H1 (cell line): ENCODE results near the gene TIAL1. TPM values are rescaled to one million over a fixed set of nuclear protein-coding genes. Genes with fewer than 3 reads are reported as not detected.

Experiments used
- CTCF ChIA-PET: fragments of 300-600 bp; sonication (Branson Sonifier 250); formaldehyde crosslinking; loops from one replicate; lab custom pipeline; 2021; ENCODE audit not compliant: partially characterized antibody; lab: Charles Lee
- POLR2A ChIA-PET: fragments of 300-600 bp; sonication (Branson Sonifier 250); formaldehyde crosslinking; loops from one replicate; lab custom pipeline; 2021; ENCODE audit warnings: inconsistent platforms; ENCODE audit not compliant: partially characterized antibody; lab: Charles Lee
- DNase-seq, 2 experiments: peaks; one replicate each; pipeline versions ENCODE4 v3.0.0 to v3.0.0-alpha.2; 2010 to 2022; ENCODE audit warnings: low spot score in 2 of 2, low read depth in 1 of 2, mixed read lengths in 1 of 2
- FAIRE-seq: peaks from 2 replicates; lab custom pipeline; 2011; peaks lifted over from hg19 to GRCh38; lab: Jason Lieb, UNC
- H2AFZ ChIP-seq: 2 replicates; pipeline ENCODE4 v1.8.1; 2012; ENCODE audit warnings: low read length, inconsistent platforms
- H2AK5ac ChIP-seq: 2 replicates; pipeline ENCODE4 v1.6.1; 2013; ENCODE audit warnings: low read depth, low read length
- H2BK120ac ChIP-seq: replicated peaks from 2 replicates; pipeline ENCODE3; 2013; ENCODE audit warnings: low read depth, low read length, inconsistent platforms
- H2BK12ac ChIP-seq: 2 replicates; pipeline ENCODE4 v1.6.1; 2013; ENCODE audit warnings: low read depth, low read length
- H2BK15ac ChIP-seq: 2 replicates; pipeline ENCODE4 v1.6.1; 2013; ENCODE audit warnings: low read length
- H2BK20ac ChIP-seq: 2 replicates; pipeline ENCODE4 v1.6.1; 2013; ENCODE audit warnings: low read length
- H2BK5ac ChIP-seq: 2 replicates; pipeline ENCODE4 v1.6.1; 2013; ENCODE audit warnings: low read depth, low read length
- H3K14ac ChIP-seq: 2 replicates; pipeline ENCODE4 v1.6.1; 2013; ENCODE audit warnings: inconsistent platforms; ENCODE audit not compliant: insufficient read length
- H3K18ac ChIP-seq: 2 replicates; pipeline ENCODE4 v1.6.1; 2013; ENCODE audit warnings: low read length; ENCODE audit errors: extremely low read depth
- H3K23ac ChIP-seq: 2 replicates; pipeline ENCODE4 v1.6.1; 2013; ENCODE audit warnings: inconsistent platforms; ENCODE audit not compliant: insufficient read length
- H3K23me2 ChIP-seq: 2 replicates; pipeline ENCODE4 v1.6.1; 2013; ENCODE audit warnings: low read depth, low read length
- H3K27ac ChIP-seq: 2 replicates; pipeline ENCODE4 v1.6.1; 2011; ENCODE audit warnings: low read depth, low read length, inconsistent platforms
- H3K27me3 ChIP-seq, 4 experiments: replicated peaks in 1 of 4; 1 replicate in 1 of 4; 2 replicates in 3 of 4; pipeline versions ENCODE4 v1.6.1 to v1.8.1; 2011 to 2013; ENCODE audit warnings: low read length in 3 of 4, mild to moderate bottlenecking in 3 of 4, inconsistent platforms in 2 of 4, mixed read lengths in 2 of 4, moderate library complexity in 1 of 4; ENCODE audit not compliant: control insufficient read depth in 3 of 4, insufficient read depth in 3 of 4; ENCODE audit errors: extremely low read depth in 1 of 4
- H3K36me3 ChIP-seq, 4 experiments: 2 replicates each; pipeline versions ENCODE4 v1.6.1 to v1.8.1; 2011 to 2013; ENCODE audit warnings: mild to moderate bottlenecking in 4 of 4, low read length in 3 of 4, moderate library complexity in 2 of 4, control low read depth in 1 of 4, inconsistent platforms in 1 of 4; ENCODE audit not compliant: insufficient read depth in 4 of 4, control insufficient read depth in 2 of 4
- H3K4ac ChIP-seq: replicated peaks from 2 replicates; pipeline ENCODE3; 2013; ENCODE audit warnings: low read length, low read depth, mixed read lengths, inconsistent platforms; ENCODE audit not compliant: insufficient read length
- H3K4me1 ChIP-seq, 4 experiments: replicated peaks in 1 of 4; 1 replicate in 1 of 4; 2 replicates in 3 of 4; pipeline versions ENCODE4 v1.6.1 to v1.8.1; 2011 to 2013; ENCODE audit warnings: low read length in 3 of 4, inconsistent platforms in 2 of 4, mixed read lengths in 1 of 4; ENCODE audit not compliant: insufficient read depth in 4 of 4, control insufficient read depth in 3 of 4
- H3K4me2 ChIP-seq, 2 experiments: 2 replicates each; pipeline versions ENCODE4 v1.6.1 to v1.8.1; 2011 to 2013; ENCODE audit warnings: low read depth in 2 of 2, low read length in 2 of 2, control low read depth in 1 of 2, inconsistent platforms in 1 of 2, mild to moderate bottlenecking in 1 of 2; ENCODE audit not compliant: insufficient read depth in 1 of 2
- H3K4me3 ChIP-seq, 4 experiments: fragments of 200-600, 300-600 bp in 1 of 4; sonication (generic), shearing (Covaris generic), sonication (Bioruptor Twin) in 1 of 4; 2 replicates each; pipeline versions ENCODE4 v1.5.1 to v1.8.1; 2011 to 2016; ENCODE audit warnings: low read length in 4 of 4, low read depth in 3 of 4, control low read depth in 2 of 4, inconsistent platforms in 2 of 4, mild to moderate bottlenecking in 2 of 4, mixed read lengths in 1 of 4, moderate library complexity in 1 of 4; ENCODE audit not compliant: insufficient read depth in 2 of 4; ENCODE audit errors: extremely low read depth in 1 of 4
- H3K56ac ChIP-seq: replicated peaks from 2 replicates; pipeline ENCODE3; 2013; ENCODE audit warnings: low read depth, mild to moderate bottlenecking, mixed read lengths, low read length, inconsistent platforms; ENCODE audit not compliant: insufficient read length
- H3K79me1 ChIP-seq: 2 replicates; pipeline ENCODE4 v1.6.1; 2013; ENCODE audit warnings: low read depth, low read length, control low read depth
- H3K79me2 ChIP-seq, 2 experiments: 2 replicates each; pipeline versions ENCODE4 v1.6.1 to v1.8.1; 2012 to 2013; ENCODE audit warnings: low read length in 2 of 2, mild to moderate bottlenecking in 2 of 2, inconsistent platforms in 1 of 2; ENCODE audit not compliant: insufficient read depth in 2 of 2, control insufficient read depth in 1 of 2
- H3K9ac ChIP-seq, 4 experiments: replicated peaks in 1 of 4; 1 replicate in 1 of 4; 2 replicates in 3 of 4; pipeline versions ENCODE4 v1.6.1 to v1.8.1; 2011 to 2013; ENCODE audit warnings: low read depth in 3 of 4, low read length in 3 of 4, control low read depth in 2 of 4, mild to moderate bottlenecking in 2 of 4, moderate library complexity in 2 of 4, inconsistent platforms in 1 of 4; ENCODE audit errors: extremely low read depth in 1 of 4
- H3K9me3 ChIP-seq, 2 experiments: 2 replicates each; pipeline versions ENCODE4 v1.6.1 to v1.8.1; 2012 to 2013; ENCODE audit warnings: mild to moderate bottlenecking in 2 of 2, moderate library complexity in 2 of 2, control low read depth in 1 of 2, inconsistent platforms in 1 of 2, low read depth in 1 of 2, low read length in 1 of 2, mixed read lengths in 1 of 2; ENCODE audit not compliant: insufficient read depth in 2 of 2
- H4K20me1 ChIP-seq, 2 experiments: replicated peaks in 1 of 2; 2 replicates each; pipeline versions ENCODE3 to v1.8.1; 2011 to 2013; ENCODE audit warnings: inconsistent platforms in 2 of 2, low read length in 2 of 2, mild to moderate bottlenecking in 1 of 2; ENCODE audit not compliant: insufficient read depth in 2 of 2, control insufficient read depth in 1 of 2
- H4K5ac ChIP-seq: 2 replicates; pipeline ENCODE4 v1.6.1; 2013; ENCODE audit warnings: low read length, low read depth, mixed read lengths, inconsistent platforms; ENCODE audit not compliant: insufficient read length
- H4K8ac ChIP-seq: 2 replicates; pipeline ENCODE4 v1.8.0; 2013; ENCODE audit warnings: mild to moderate bottlenecking, moderate library complexity, low read length, inconsistent platforms; ENCODE audit not compliant: insufficient read depth; ENCODE audit errors: extremely low read depth
- H4K91ac ChIP-seq: replicated peaks from 2 replicates; pipeline ENCODE3; 2013; ENCODE audit warnings: low read length, mixed read lengths, inconsistent platforms; ENCODE audit not compliant: insufficient read length
- CEBPB ChIP-seq: IDR thresholded peaks from 2 replicates; pipeline ENCODE4 v1.6.1; 2012; ENCODE audit warnings: low read depth, low read length
- CHD1 ChIP-seq: IDR thresholded peaks from 2 replicates; pipeline ENCODE4 v1.6.1; 2012; ENCODE audit warnings: low read depth, low read length, improper control_type of control experiment
- CTBP2 ChIP-seq: IDR thresholded peaks from 2 replicates; pipeline ENCODE4 v1.7.0; 2011; ENCODE audit warnings: borderline replicate concordance, mild to moderate bottlenecking, moderate library complexity, mixed read lengths, low read length; ENCODE audit not compliant: insufficient read depth, insufficient read length
- GABPA ChIP-seq: IDR thresholded peaks from 2 replicates; pipeline ENCODE4 v1.6.1; 2011; ENCODE audit warnings: mild to moderate bottlenecking, low read length, moderate library complexity, borderline replicate concordance; ENCODE audit not compliant: insufficient read depth
- JUND ChIP-seq: IDR thresholded peaks from 2 replicates; pipeline ENCODE4 v1.6.1; 2011; ENCODE audit warnings: mild to moderate bottlenecking, improper control_type of control experiment, low read length
- PHF8 ChIP-seq: fragments of 200-600 bp; sonication (generic); conservative IDR thresholded peaks from 2 replicates; pipeline ENCODE4 v1.7.1; 2012; ENCODE audit warnings: low read depth, mild to moderate bottlenecking, inconsistent platforms, low read length, moderate library complexity
- RFX5 ChIP-seq: IDR thresholded peaks from 2 replicates; pipeline ENCODE4 v1.6.1; 2011; ENCODE audit warnings: low read depth, low read length, improper control_type of control experiment, borderline replicate concordance
- SAP30 ChIP-seq: fragments of 300-600 bp; sonication (generic); IDR thresholded peaks from 2 replicates; pipeline ENCODE4 v1.7.1; 2012; ENCODE audit warnings: low read length, moderate library complexity, mild to moderate bottlenecking, inconsistent platforms; ENCODE audit not compliant: insufficient read depth, insufficient replicate concordance
- ZNF274 ChIP-seq: IDR thresholded peaks from 2 replicates; pipeline ENCODE4 v1.7.0; 2012; ENCODE audit warnings: low read length, borderline replicate concordance; ENCODE audit errors: extremely low read depth
- WGBS, 2 experiments: shearing (Covaris generic) in 1 of 2; methylation state at CpG; one replicate each; pipeline versions ENCODE4 v1.1.6 to v1.1.7; 2013 to 2015; ENCODE audit warnings: low lambda C conversion rate in 2 of 2, mixed read lengths in 2 of 2, inconsistent platforms in 1 of 2, low coverage in 1 of 2, missing lambda C conversion rate in 1 of 2; ENCODE audit not compliant: insufficient replicate concordance in 2 of 2, insufficient coverage in 1 of 2, insufficient read length in 1 of 2; ENCODE audit errors: extremely low coverage in 1 of 2, missing lambda C conversion rate in 1 of 2; 5-methylcytosine and 5-hydroxymethylcytosine counted together
- polyA plus RNA-seq, 7 experiments: library from polyadenylated mRNA; depleted of rRNA in 3 of 7; stranded (reverse) in 5 of 7; unstranded in 2 of 7; fragments of >200 nt in 5 of 7; fragments of 200-250 nt in 2 of 7; gene quantifications; 1 replicate in 5 of 7; 2 replicates in 1 of 7; 4 replicates in 1 of 7; pipeline versions ENCODE4 v1.2.1 to v1.2.3, GENCODE V29; 2011 to 2013; ENCODE audit warnings: missing spikeins in 2 of 7, mixed read lengths in 2 of 7
- total RNA-seq: library from RNA; stranded (reverse); fragmentation: NEBNext Ultra II Directional; extraction: Animal tissue kit (Norgen Biotek cat#: 25700); gene quantifications from 2 replicates; pipeline ENCODE4 v1.2.1, GENCODE V29; 2021

TIAL1 gene
- total and polyA plus RNA-seq, 2 of the 8 experiments (the other 6 are each of a cell fraction or from before 2014, with no cell fraction given): 50.4 to 166 TPM

GRCh38 chr10:119526149-119526548 lies 70.6 kb downstream of the TIAL1 start:
- Histone ChIP-seq H3K56ac (no peak overlapping the region), H2AFZ (no peak overlapping the region), H3K9ac (no peak overlapping the region), H4K20me1 (no peaks in the 10 kb centered on the region), H2BK5ac (no peak overlapping the region), H2BK15ac (no peak overlapping the region), H2BK120ac (no peak overlapping the region), H3K27me3 (no peaks in the 10 kb centered on the region), H3K79me2 (no peaks in the 10 kb centered on the region), H3K4me3 (no peak overlapping the region), H2BK12ac (no peak overlapping the region), H3K18ac (no peak overlapping the region), H3K9me3 (no peaks in the 10 kb centered on the region), H3K27ac (no peak overlapping the region), H4K8ac (no peak overlapping the region), H3K23me2 (no peaks in the 10 kb centered on the region), H3K4me2 (no peak overlapping the region), H4K91ac (no peak overlapping the region), H3K14ac (no peak overlapping the region), H3K36me3 (no peaks in the 10 kb centered on the region), H4K5ac (no peak overlapping the region), H3K4ac (no peak overlapping the region), H3K4me1 (no peaks in the 10 kb centered on the region; a peak in 1 of 7 replicates), H3K79me1 (no peaks in the 10 kb centered on the region), H2AK5ac (no peak overlapping the region), H2BK20ac (no peak overlapping the region), H3K23ac (no peak overlapping the region)
- no peak for FAIRE-seq
- DNase-seq: no peak
- TF ChIP-seq CEBPB (no peak), ZNF274 (no peak), SAP30 (no peak), CTBP2 (no peak), CHD1 (no peak), RFX5 (no peak), GABPA (no peak), PHF8 (no peak), JUND (no peak)
- CTCF ChIA-PET: interaction anchor here (0.5 to 1.5 kb wide), 9 partner anchors 8 to 548 kb away, joined by 3 to 6 read pairs (median 4); no protein-coding TSS in a partner anchor
- POLR2A ChIA-PET: interaction anchor here (1.7 kb wide), 1 partner anchor 347 kb away, joined by 3 read pairs; no protein-coding TSS in a partner anchor
- WGBS, 2 experiments: 84% methylated on average over 1 of the region's 1 CpG; no CpG with 5 or more reads in 1 of the 2 experiments
